Muscle layer of colon (tissue), 2 donors: Measurements from ENCODE around the gene SLC12A3.

Experiments
- H3K27ac ChIP-seq: one replicate; pipeline ENCODE4 v1.7.0; 2013; ENCODE audit warnings: low read depth, mild to moderate bottlenecking, low read length, moderate library complexity
- H3K27me3 ChIP-seq, 2 donors: one replicate each; pipeline ENCODE4 v1.7.0; 2013; ENCODE audit warnings: low read length in 2 of 2, mild to moderate bottlenecking in 2 of 2; ENCODE audit not compliant: insufficient read depth in 2 of 2, control insufficient read depth in 1 of 2
- H3K36me3 ChIP-seq: one replicate; pipeline ENCODE4 v1.7.0; 2013; ENCODE audit warnings: mild to moderate bottlenecking, low read length; ENCODE audit not compliant: insufficient read depth
- H3K4me1 ChIP-seq: one replicate; pipeline ENCODE4 v1.7.0; 2013; ENCODE audit warnings: mild to moderate bottlenecking, low read length; ENCODE audit not compliant: insufficient read depth
- H3K4me3 ChIP-seq, 2 donors: one replicate each; pipeline ENCODE4 v1.7.0; 2013; ENCODE audit warnings: low read length in 2 of 2, low read depth in 1 of 2, mild to moderate bottlenecking in 1 of 2, moderate library complexity in 1 of 2
- H3K9ac ChIP-seq: one replicate; pipeline ENCODE4 v1.7.0; 2013; ENCODE audit warnings: low read length
- H3K9me3 ChIP-seq: one replicate; pipeline ENCODE4 v1.7.0; 2013; ENCODE audit warnings: mild to moderate bottlenecking, low read length
- donor health status: abdominal sarcoma.
- donor health status: Adenocarcinoma of cecum.

The SLC12A3 gene

GRCh38 chr16:56835320-56835719, 29.7 kb upstream of the SLC12A3 start:
- Histone ChIP-seq H3K36me3 (peaks cover 58% of the 10 kb centered on the region), H3K27ac (no peak overlapping the region), H3K9me3 (no peaks in the 10 kb centered on the region), H3K9ac (no peak overlapping the region), H3K4me3 (no peak overlapping the region), H3K27me3 (no peaks in the 10 kb centered on the region), H3K4me1 (no peaks in the 10 kb centered on the region)

- H3K4me3 ChIP-seq = no peak overlapping the region
- H3K9ac ChIP-seq = no peak overlapping the region
- H3K27ac ChIP-seq = no peak overlapping the region
- H3K27me3 ChIP-seq = no peaks in the 10 kb centered on the region
- H3K4me1 ChIP-seq = peaks cover 5% of the 10 kb centered on the region
- H3K9me3 ChIP-seq = no peaks in the 10 kb centered on the region
- H3K36me3 ChIP-seq = peaks cover 64% of the 10 kb centered on the region
These were observed 28.4 kb upstream of the SLC12A3 start for GRCh38 chr16:56836410-56837230.

- Histone ChIP-seq H3K27me3 (no peaks in the 10 kb centered on the region), H3K4me3 (no peak overlapping the region), H3K36me3 (peaks cover 63% of the 10 kb centered on the region), H3K9ac (no peak overlapping the region), H3K27ac (no peak overlapping the region), H3K9me3 (no peaks in the 10 kb centered on the region), H3K4me1 (peaks cover 5% of the 10 kb centered on the region)
These were observed 26.2 kb upstream of the SLC12A3 start for GRCh38 chr16:56838622-56839337.

GRCh38 chr16:56841233-56841632, 23.8 kb upstream of the SLC12A3 start:
- Histone ChIP-seq H3K4me1 (peaks cover 5% of the 10 kb centered on the region), H3K9ac (no peak overlapping the region), H3K4me3 (no peak overlapping the region), H3K36me3 (peaks cover 50% of the 10 kb centered on the region), H3K9me3 (no peaks in the 10 kb centered on the region), H3K27me3 (no peaks in the 10 kb centered on the region), H3K27ac (no peak overlapping the region)

GRCh38 chr16:56841659-56842058, 23.3 kb upstream of the SLC12A3 start:
- Histone ChIP-seq H3K4me1 (peaks cover 5% of the 10 kb centered on the region), H3K27me3 (no peaks in the 10 kb centered on the region), H3K9me3 (no peaks in the 10 kb centered on the region), H3K9ac (no peak overlapping the region), H3K4me3 (no peak overlapping the region), H3K36me3 (peaks cover 46% of the 10 kb centered on the region), H3K27ac (no peak overlapping the region)

GRCh38 chr16:56842133-56842532, 22.9 kb upstream of the SLC12A3 start:
- H3K4me3 ChIP-seq = no peak overlapping the region
- no peaks in the 10 kb centered on the region for H3K27me3 ChIP-seq
- peaks cover 42% of the 10 kb centered on the region for H3K36me3 ChIP-seq
- no peak overlapping the region for H3K9ac ChIP-seq
- no peak overlapping the region for H3K27ac ChIP-seq
- H3K4me1 ChIP-seq = peaks cover 5% of the 10 kb centered on the region
- H3K9me3 ChIP-seq = no peaks in the 10 kb centered on the region

GRCh38 chr16:56844056-56844455, 21.0 kb upstream of the SLC12A3 start:
- Histone ChIP-seq H3K36me3 (peaks cover 31% of the 10 kb centered on the region), H3K4me1 (peaks cover 10% of the 10 kb centered on the region), H3K27me3 (no peaks in the 10 kb centered on the region), H3K9me3 (no peaks in the 10 kb centered on the region), H3K27ac (no peak overlapping the region), H3K9ac (no peak overlapping the region), H3K4me3 (no peak overlapping the region)

- no peak overlapping the region for H3K27ac ChIP-seq
- H3K36me3 ChIP-seq = peaks cover 16% of the 10 kb centered on the region
- no peak overlapping the region for H3K9ac ChIP-seq
- H3K4me1 ChIP-seq = peaks cover 10% of the 10 kb centered on the region
- H3K9me3 ChIP-seq = no peaks in the 10 kb centered on the region
- H3K27me3 ChIP-seq = no peaks in the 10 kb centered on the region
- no peak overlapping the region for H3K4me3 ChIP-seq
These were observed 17.7 kb upstream of the SLC12A3 start for GRCh38 chr16:56847173-56847910.

- Histone ChIP-seq H3K9ac (no peak overlapping the region), H3K4me1 (peaks cover 10% of the 10 kb centered on the region), H3K27ac (no peak overlapping the region), H3K27me3 (no peaks in the 10 kb centered on the region), H3K36me3 (peaks cover 7% of the 10 kb centered on the region), H3K4me3 (no peak overlapping the region), H3K9me3 (no peaks in the 10 kb centered on the region)
These were observed 16.7 kb upstream of the SLC12A3 start for GRCh38 chr16:56848029-56848936.

- Histone ChIP-seq H3K27me3 (no peaks in the 10 kb centered on the region), H3K27ac (no peak overlapping the region), H3K9me3 (no peaks in the 10 kb centered on the region), H3K9ac (no peak overlapping the region), H3K4me3 (no peak overlapping the region), H3K36me3 (peaks cover 3% of the 10 kb centered on the region), H3K4me1 (peaks cover 10% of the 10 kb centered on the region)
These were observed 15.9 kb upstream of the SLC12A3 start for GRCh38 chr16:56848955-56849689.
